Dendritic cell treated with granulocyte-macrophage colony-stimulating factor and Interleukin-4, amounts not matched to agents 40 ng/mL and 50 ng/mL, for 4 days (primary cell): ENCODE results near the gene PLPPR2.
"Not testable (repeated sequence)": the region's sequence is repeated elsewhere in the genome, so short reads cannot be mapped to it uniquely, and the experiment has no call there.

Source experiments
- H3K27ac Mint-ChIP-seq: one replicate; pipeline ENCODE4 v1.8.0; 2022; ENCODE audit warnings: mild to moderate bottlenecking, mixed read lengths
- H3K27me3 Mint-ChIP-seq: one replicate; pipeline ENCODE4 v1.8.0; 2022; ENCODE audit warnings: mild to moderate bottlenecking, mixed read lengths
- H3K36me3 Mint-ChIP-seq: one replicate; pipeline ENCODE4 v1.8.0; 2022; ENCODE audit warnings: low read depth, mixed read lengths
- H3K4me1 Mint-ChIP-seq: one replicate; pipeline ENCODE4 v1.8.0; 2022; ENCODE audit warnings: low read depth, mixed read lengths
- H3K4me3 Mint-ChIP-seq: one replicate; pipeline ENCODE4 v1.8.0; 2022; ENCODE audit warnings: mild to moderate bottlenecking, moderate library complexity, mixed read lengths
- H3K9me3 Mint-ChIP-seq: one replicate; pipeline ENCODE4 v1.8.0; 2022; ENCODE audit warnings: mixed read lengths
- intact Hi-C: fragments of 100-400 bp; cut with micrococcal nuclease; formaldehyde crosslinking; loops from one replicate; pipeline ENCODE4 v1.15.0; 2022

PLPPR2 gene, protein sequence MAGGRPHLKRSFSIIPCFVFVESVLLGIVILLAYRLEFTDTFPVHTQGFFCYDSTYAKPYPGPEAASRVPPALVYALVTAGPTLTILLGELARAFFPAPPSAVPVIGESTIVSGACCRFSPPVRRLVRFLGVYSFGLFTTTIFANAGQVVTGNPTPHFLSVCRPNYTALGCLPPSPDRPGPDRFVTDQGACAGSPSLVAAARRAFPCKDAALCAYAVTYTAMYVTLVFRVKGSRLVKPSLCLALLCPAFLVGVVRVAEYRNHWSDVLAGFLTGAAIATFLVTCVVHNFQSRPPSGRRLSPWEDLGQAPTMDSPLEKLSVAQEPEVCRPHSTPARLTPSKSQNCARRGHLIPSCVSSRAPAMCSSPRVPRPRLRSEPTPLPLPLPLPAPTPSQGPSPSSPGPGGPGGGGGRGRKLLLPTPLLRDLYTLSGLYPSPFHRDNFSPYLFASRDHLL

DNA sequence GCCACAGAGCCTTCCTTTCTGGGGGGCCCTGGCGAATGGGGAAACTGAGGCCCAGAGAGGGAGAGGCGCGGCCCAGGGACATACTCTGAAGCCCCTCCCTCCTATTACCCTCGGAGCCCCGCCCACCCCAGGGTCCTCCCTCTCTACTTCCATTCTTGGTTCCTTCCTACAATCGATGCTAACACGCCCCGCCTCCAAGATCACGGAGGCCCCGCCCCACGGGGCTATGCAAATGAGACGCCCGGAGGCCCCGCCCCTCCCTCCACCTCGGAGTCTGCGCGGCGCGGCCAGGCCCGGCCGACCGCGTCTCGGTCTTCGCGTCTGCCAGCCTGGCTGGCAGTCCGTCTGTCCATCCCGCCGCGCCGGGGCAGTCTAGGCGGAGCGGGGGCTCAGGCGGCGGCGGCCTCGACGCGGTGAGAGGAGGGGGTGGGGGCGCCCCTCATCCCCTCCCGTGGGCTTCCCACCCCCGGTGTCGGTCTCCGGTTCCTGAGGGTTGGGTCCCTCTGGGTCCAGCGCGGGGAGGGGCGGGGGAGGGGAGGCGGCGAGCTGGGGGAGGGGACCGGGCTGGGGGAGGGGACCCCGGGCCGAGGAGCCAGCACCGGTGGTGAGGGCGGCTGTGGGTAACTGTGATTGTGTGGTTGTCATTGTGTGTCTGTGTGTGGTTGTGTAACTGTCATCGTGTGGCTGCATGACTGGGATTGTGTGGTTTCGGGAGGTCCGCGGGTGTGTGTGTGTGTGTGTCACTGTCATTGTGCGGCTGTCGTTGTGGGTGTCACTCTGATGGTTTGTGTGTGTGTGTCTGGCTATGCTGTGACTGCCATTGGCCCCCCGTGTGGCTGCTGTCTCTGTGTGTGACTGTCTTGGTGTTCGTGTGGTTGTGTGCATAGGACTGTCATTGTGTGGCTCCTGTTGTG, at the start of gene PLPPR2:
Gene PLPPR2 (plus strand): TSS at position 273 of the 914 bp plus-strand sequence. CDS start 2,242 bp downstream, outside the sequence.
- Mint-ChIP-seq H3K36me3 (peaks cover 25% of the 10 kb centered on the region), H3K27me3 (no peaks in the 10 kb centered on the region), H3K9me3 (no peaks in the 10 kb centered on the region), H3K4me1 (peaks cover 27% of the 10 kb centered on the region), H3K27ac (peak within 1 kb of the TSS; percentile 67), H3K4me3 (peak within 1 kb of the TSS; percentile 80)
- intact Hi-C loops, result loop anchor here (1.0 kb wide), 1 partner anchor 9 kb away; the partner anchor contains the start of genes CCDC159 and TMEM205

DNA sequence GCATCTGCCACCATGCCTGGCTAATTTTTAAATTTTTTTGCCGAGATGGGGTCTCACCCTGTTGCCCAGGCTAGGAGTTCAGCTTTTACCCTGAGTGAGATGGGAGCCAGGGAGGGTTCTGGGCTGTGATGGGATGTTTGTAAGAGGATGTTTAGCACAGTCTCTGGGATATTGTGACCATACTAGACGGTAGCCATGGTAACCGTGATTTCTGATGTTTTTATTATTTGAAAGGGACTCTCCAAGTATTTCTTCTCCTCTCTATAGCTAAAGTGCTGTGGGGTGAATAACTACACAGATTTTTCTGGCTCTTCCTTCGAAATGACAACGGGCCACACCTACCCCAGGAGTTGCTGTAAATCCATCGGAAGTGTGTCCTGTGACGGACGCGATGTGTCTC, 48.9 kb upstream of the PLPPR2 start:
- Mint-ChIP-seq H3K27ac (no peak overlapping the region), H3K9me3 (no peaks in the 10 kb centered on the region), H3K27me3 (no peaks in the 10 kb centered on the region), H3K4me3 (no peak overlapping the region), H3K36me3 (peaks cover 6% of the 10 kb centered on the region), H3K4me1 (peaks cover 13% of the 10 kb centered on the region)
- intact Hi-C loops, result no loop called here

DNA sequence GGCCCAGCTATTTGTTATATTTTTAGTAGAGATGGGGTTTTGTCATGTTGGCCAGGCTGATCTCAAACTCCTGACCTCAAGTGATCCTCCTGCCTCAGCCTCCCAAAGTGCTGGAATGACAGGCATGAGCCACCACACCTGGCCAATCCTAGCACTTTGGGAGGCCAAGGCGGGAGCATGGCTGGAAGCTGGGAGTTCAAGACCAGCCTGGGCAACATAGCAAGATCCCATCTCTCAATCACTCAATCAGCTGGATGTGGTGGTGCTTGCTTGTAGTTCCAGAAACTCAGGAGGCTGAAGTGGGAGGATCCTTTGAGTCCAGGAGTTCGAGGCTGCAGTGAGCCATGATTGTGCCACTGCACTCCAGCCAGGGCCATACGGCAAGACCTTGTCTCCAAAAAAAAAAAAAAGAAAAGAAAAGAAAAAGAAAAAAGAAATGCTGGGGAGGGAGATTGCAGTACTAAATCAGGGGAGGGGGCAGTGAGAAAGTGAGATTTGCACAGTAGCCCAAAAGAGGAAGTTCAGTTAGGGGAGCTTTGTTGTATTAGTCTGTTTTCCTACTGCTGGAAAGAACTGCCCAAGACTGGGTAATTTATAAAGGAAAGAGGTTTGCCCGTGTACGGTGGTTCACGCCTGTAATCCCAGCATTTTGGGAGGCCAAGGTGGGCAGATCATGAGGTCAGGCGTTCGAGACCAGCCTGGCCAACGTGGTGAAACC, 34.8 kb upstream of the PLPPR2 start:
- Mint-ChIP-seq H3K27ac (peak overlapping the region; percentile 80), H3K4me1 (peaks cover 94% of the 10 kb centered on the region), H3K4me3 (peak overlapping the region; percentile 64)
- H3K9me3 Mint-ChIP-seq, intact Hi-C loops, H3K27me3 Mint-ChIP-seq, H3K36me3 Mint-ChIP-seq: not testable (repeated sequence)

DNA sequence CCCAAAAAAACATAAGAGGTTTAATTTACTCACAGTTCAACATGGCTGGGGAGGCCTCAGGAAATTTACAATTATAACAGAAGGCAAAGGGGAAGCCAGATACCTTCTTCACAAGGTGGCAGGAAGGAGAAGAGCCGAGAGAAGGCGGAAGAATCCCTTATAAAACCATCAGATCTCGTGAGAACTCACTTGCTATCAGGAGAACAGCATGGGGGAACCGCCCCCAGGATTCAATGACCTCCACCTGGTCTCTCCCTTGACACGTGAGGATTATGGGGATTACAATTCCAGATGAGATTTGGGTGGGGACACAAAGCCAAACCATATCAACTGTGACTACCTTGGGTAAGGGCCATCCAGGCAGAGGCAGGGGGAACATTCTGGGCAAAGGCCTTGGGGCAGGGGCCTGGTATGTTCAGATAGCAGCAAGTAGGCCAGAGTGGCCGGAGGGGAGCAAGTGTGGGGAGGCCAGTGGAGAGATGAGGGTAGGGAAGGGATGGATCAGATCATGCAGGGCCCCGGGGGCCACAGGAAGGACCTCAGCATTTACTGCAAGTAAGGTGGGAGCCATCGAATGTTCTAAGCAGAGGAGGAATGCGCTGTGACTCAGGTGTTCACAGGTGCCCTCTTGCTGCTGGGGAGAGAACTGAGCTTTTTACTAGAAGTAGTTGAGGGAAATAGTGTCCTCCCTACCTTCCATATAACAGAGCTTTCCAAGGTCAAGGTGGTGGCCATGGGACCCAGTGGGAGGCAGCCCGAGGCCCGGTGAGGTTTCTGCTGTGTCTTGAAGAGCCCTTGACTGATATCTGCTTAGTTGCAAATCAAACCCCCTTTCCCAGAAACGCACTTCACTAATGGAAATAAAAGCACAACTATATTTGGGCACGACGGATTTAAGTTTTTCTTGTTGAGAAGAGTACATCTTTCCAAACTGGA, 33.8 kb upstream of the PLPPR2 start:
- intact Hi-C loops, result no loop called here
- peak overlapping the region; percentile 80 for H3K27ac Mint-ChIP-seq
- peaks cover 89% of the 10 kb centered on the region for H3K4me1 Mint-ChIP-seq
- no peaks in the 10 kb centered on the region for H3K27me3 Mint-ChIP-seq
- H3K36me3 Mint-ChIP-seq, result peaks cover 9% of the 10 kb centered on the region
- H3K4me3 Mint-ChIP-seq, result peak overlapping the region; percentile 64
- no peaks in the 10 kb centered on the region for H3K9me3 Mint-ChIP-seq

DNA sequence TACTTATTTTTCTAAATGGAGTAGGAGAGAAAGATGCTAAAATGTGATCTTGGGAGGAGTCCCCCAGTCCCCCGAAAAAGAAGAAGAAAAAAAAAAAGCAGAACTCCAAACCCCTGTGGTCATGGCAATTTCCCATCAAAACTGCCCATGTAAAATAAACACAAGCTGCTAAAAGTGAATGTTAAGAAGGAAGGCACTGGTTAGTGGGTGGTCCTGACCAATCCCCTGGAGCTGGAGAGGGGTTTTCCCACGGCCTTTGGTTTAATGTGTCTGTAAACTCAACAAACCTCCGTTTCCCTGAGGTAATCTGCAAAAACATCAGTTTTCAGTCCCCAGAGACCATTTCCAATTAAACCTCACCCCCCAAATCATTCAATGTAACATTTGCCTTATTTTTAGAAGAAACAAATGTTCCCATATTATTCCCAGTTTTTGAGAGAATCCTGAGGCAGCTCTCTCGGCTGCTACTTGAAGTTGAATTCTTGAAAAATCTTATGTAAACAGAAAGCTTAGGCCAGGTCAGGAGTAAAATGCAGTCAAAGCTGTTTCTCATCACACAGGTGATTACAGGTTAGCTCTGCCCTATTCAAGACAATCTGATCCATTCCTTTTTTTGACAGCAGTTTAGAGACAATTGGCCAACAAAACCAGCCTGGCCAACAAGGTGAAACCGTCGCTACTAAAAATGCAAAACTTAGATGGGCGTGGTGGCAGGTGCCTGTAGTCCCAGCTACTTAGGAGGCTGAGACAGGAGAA, 32.8 kb upstream of the PLPPR2 start:
- peak overlapping the region; percentile 13 for H3K4me3 Mint-ChIP-seq
- intact Hi-C loops, result no loop called here
- H3K27me3 Mint-ChIP-seq, result no peaks in the 10 kb centered on the region
- peaks cover 81% of the 10 kb centered on the region for H3K4me1 Mint-ChIP-seq
- H3K36me3 Mint-ChIP-seq, result peaks cover 18% of the 10 kb centered on the region
- peak overlapping the region; percentile 80 for H3K27ac Mint-ChIP-seq
- H3K9me3 Mint-ChIP-seq, result no peaks in the 10 kb centered on the region

DNA sequence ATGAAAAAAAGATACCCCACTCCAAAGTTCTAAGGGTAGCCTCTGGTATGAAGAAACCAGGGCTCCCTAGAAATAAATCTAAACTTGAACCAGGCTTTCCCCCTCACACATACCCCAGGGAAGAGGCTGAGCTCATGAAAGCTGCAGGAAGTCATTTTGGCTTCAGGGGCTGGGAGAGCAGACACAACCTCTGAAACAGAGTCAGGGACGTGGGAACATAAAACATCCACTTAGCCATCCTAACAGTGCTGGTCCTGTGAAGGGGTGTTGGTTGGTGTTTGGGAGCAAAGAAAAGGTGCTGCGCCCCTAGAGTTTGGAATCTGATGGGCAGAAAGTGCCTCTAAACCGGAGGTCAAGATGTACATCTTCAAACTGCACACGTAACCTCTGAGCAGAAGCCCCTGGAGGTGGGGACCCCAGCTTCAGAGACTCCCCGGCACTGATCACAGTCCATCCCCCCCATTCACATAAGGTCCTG, 31.6 kb upstream of the PLPPR2 start:
- Mint-ChIP-seq H3K9me3 (no peaks in the 10 kb centered on the region), H3K27ac (peak overlapping the region; percentile 76), H3K4me3 (no peak overlapping the region), H3K27me3 (no peaks in the 10 kb centered on the region), H3K36me3 (peaks cover 24% of the 10 kb centered on the region), H3K4me1 (peaks cover 70% of the 10 kb centered on the region)
- intact Hi-C loops, result no loop called here

DNA sequence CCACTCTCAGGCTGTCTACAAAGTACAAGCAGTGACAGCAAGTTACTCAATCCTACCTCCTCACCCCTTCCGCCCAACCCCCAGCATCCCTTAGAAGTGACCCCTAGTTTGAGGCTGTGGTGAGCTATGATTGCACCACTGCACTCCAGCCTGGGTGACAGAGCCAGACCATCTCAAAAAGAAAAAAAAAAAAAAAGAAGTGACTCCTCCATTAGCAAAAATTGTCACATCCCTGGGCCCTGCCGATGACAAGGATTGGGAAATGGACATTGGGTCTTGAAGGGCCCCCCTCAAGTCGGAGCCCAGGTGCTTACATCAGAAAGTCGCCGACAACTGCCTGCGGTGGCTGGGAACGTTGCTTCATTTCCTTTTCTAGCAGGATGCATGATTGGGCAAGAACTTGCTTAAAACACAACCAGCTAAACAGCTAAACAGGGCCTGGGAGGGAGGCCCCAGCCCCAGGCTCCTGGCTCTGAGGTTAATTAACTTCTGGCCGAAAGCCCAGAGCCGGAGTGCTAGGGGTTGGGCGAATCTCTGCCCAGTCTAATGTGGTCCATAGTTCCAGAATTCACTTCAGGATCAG, 31.1 kb upstream of the PLPPR2 start:
- no peaks in the 10 kb centered on the region for H3K9me3 Mint-ChIP-seq
- H3K36me3 Mint-ChIP-seq, result peaks cover 27% of the 10 kb centered on the region
- H3K4me1 Mint-ChIP-seq, result peaks cover 65% of the 10 kb centered on the region
- H3K27ac Mint-ChIP-seq, result peak overlapping the region; percentile 76
- no peaks in the 10 kb centered on the region for H3K27me3 Mint-ChIP-seq
- peak overlapping the region; percentile 51 for H3K4me3 Mint-ChIP-seq
- intact Hi-C loops, result no loop called here

DNA sequence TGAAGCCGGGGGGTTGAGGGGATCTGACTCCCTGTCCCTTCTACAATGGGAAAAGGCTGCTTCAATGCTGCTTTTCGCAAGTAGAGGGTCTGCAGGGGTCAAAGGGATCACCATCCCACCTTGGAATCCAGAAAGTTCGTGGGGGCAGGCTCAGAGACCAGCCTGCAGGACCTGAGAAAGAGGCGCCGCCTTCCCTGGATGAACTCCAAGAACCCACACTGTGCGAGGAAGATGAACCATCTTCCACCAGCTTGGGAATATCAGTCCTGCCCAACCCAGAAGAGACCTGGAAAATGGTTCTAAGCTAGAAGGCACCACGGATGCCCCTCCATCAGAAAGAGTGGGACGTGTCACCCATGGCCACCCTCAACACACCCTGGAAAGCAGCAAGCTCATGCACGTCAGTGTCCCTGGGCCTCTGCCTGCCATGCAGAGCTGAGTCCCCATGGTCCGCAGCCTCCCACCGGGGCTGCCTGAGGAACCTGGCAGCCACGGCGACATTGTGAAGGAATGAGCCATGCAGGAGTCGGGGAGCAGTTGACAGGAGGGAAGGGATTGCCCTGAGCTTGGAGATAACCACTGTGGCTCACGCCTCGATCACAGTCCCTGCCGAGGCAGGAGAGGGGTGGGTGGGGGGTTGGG, 30.4 kb upstream of the PLPPR2 start:
- intact Hi-C loops, result no loop called here
- no peak overlapping the region for H3K4me3 Mint-ChIP-seq
- H3K9me3 Mint-ChIP-seq, result no peaks in the 10 kb centered on the region
- no peaks in the 10 kb centered on the region for H3K27me3 Mint-ChIP-seq
- H3K4me1 Mint-ChIP-seq, result peaks cover 58% of the 10 kb centered on the region
- peaks cover 34% of the 10 kb centered on the region for H3K36me3 Mint-ChIP-seq
- peak overlapping the region; percentile 76 for H3K27ac Mint-ChIP-seq

DNA sequence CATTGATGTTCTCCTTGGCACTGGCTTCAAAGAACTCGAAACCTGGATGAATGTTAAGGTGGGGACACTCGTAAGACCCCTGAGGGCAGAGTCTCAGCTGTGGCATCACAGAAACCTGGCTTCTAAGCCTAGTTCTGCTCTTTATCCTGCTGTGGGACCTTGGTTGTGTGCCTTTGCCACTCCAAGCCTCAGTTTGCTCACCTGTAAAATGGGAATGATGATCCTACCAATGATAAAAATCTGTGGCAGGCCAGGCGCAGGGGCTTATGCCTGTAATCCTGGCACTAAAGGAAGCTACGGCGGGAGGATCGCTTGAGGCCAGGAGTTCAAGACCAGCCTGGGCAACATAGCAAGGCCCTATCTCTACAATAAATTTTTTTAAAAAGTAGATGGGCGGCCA, 29.7 kb upstream of the PLPPR2 start:
- intact Hi-C loops, result no loop called here
- H3K27me3 Mint-ChIP-seq, result no peaks in the 10 kb centered on the region
- H3K4me3 Mint-ChIP-seq, result no peak overlapping the region
- no peaks in the 10 kb centered on the region for H3K9me3 Mint-ChIP-seq
- H3K36me3 Mint-ChIP-seq, result peaks cover 39% of the 10 kb centered on the region
- peaks cover 51% of the 10 kb centered on the region for H3K4me1 Mint-ChIP-seq
- no peak overlapping the region for H3K27ac Mint-ChIP-seq

DNA sequence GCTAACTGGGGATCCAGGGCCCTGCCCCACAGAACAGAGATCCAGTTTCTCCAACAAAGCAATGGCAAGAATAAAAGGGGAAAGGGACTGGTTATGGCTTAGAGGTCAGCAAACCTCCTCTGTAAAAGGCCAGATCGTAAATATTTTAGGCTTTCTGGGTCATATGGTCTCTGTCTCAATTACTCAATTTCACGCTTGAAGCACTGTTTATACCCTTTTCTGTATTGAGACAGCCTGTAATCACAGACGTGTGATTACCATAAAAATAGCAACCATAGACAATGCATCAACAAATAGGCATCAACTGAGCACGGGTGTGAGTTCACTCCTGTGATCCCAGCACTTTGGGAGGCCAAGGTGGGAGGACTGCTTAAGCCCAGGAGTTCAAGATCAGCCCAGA, 25.1 kb upstream of the PLPPR2 start:
- Mint-ChIP-seq H3K27me3 (no peaks in the 10 kb centered on the region), H3K9me3 (no peaks in the 10 kb centered on the region), H3K36me3 (peaks cover 70% of the 10 kb centered on the region)

DNA sequence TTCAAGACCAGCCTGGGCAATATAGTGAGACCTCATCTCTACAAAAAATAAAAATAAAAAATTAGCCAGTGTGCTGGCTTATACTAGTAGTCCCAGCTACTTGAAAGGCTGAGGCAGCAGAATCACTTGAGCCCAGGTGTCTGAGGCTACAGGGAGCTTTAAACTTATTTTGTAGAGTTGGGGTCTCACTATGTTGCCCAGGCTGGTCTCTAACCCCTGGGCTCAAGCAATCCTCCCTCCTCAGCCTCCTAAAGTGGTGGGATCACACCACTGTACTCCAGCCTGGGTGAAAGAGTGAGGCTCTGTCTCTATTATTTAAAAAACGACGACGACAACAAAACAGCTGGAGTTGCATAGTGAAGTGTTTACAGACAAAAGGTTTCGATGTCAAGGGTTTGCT, 23.7 kb upstream of the PLPPR2 start:
- Mint-ChIP-seq H3K4me3 (no peak overlapping the region), H3K36me3 (peaks cover 82% of the 10 kb centered on the region), H3K27ac (no peak overlapping the region), H3K9me3 (no peaks in the 10 kb centered on the region), H3K4me1 (no peaks in the 10 kb centered on the region), H3K27me3 (no peaks in the 10 kb centered on the region)
- intact Hi-C loops, result no loop called here

More for the DNA sequence above, 25.1 kb upstream of the PLPPR2 start:
- Mint-ChIP-seq H3K4me1 (peaks cover 5% of the 10 kb centered on the region), H3K4me3 (no peak overlapping the region), H3K27ac (no peak overlapping the region)
- intact Hi-C loops, result no loop called here

DNA sequence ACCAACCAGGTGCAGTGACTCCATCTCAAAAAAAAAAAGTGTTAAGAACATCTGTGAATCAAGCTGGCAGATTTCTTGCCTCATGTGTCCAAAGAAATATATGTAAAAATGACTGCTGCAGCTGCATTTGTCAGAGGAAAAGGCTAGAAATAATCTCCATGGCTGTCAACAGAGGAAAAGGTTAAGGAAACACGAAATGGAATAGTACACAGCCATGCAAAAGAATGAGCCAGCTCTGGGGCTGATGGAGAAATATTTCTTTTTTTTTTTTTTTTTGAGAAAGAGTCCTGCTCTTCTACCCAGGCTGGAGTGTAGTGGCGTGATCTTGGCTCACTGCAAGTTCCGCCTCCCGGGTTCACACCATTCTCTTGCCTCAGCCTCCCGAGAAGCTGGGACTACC, 22.4 kb upstream of the PLPPR2 start:
- Mint-ChIP-seq H3K36me3 (peaks cover 79% of the 10 kb centered on the region), H3K4me3 (no peak overlapping the region), H3K4me1 (peaks cover 11% of the 10 kb centered on the region), H3K27me3 (no peaks in the 10 kb centered on the region), H3K9me3 (no peaks in the 10 kb centered on the region), H3K27ac (no peak overlapping the region)
- intact Hi-C loops, result no loop called here
